Measurements from ENCODE around the gene C3.

Gene C3

GRCh38 chr19:6731822-6732221, 11.4 kb upstream of the C3 start:
- DNase-seq (ENCODE audit: low read depth in 1 of 2, low spot score in 1 of 2) = no peak

GRCh38 chr19:6730941-6731670, 10.7 kb upstream of the C3 start:
- DNase-seq (ENCODE audit: low read depth in 1 of 2, low spot score in 1 of 2) = no peak

GRCh38 chr19:6730153-6730804, 9.8 kb upstream of the C3 start:
- no peak for DNase-seq (ENCODE audit: low read depth in 1 of 2, low spot score in 1 of 2)

- no peak for DNase-seq (ENCODE audit: low read depth in 1 of 2, low spot score in 1 of 2)
Observed at GRCh38 chr19:6729573-6730152, 9.2 kb upstream of the C3 start.

- DNase-seq (ENCODE audit: low read depth in 1 of 2, low spot score in 1 of 2) = no peak
Observed at GRCh38 chr19:6728346-6728745, 7.9 kb upstream of the C3 start.

GRCh38 chr19:6725513-6726231, 5.2 kb upstream of the C3 start:
- DNase-seq (ENCODE audit: low read depth in 1 of 2, low spot score in 1 of 2) = no peak

GRCh38 chr19:6724631-6725492, 4.4 kb upstream of the C3 start:
- DNase-seq (ENCODE audit: low read depth in 1 of 2, low spot score in 1 of 2) = no peak

- DNase-seq (ENCODE audit: low read depth in 1 of 2, low spot score in 1 of 2) = no peak
Observed at GRCh38 chr19:6723738-6724137, 3.3 kb upstream of the C3 start.

- DNase-seq (ENCODE audit: low read depth in 1 of 2, low spot score in 1 of 2) = no peak
Observed at GRCh38 chr19:6723108-6723618, 2.7 kb upstream of the C3 start.

GRCh38 chr19:6721773-6722172, 1.3 kb upstream of the C3 start:
- no peak for DNase-seq (ENCODE audit: low read depth in 1 of 2, low spot score in 1 of 2)

GRCh38 chr19:6721138-6721474, 656 bp upstream of the C3 start:
- no peak for DNase-seq (ENCODE audit: low read depth in 1 of 2, low spot score in 1 of 2)

- DNase-seq (ENCODE audit: low read depth in 1 of 2, low spot score in 1 of 2) = no peak
Observed at GRCh38 chr19:6719992-6720368, 470 bp downstream of the C3 start.

- no peak for DNase-seq (ENCODE audit: low read depth in 1 of 2, low spot score in 1 of 2)
Observed at GRCh38 chr19:6719540-6719861, 949 bp downstream of the C3 start.

- DNase-seq (ENCODE audit: low read depth in 1 of 2, low spot score in 1 of 2) = no peak
Observed at GRCh38 chr19:6718741-6719539, 1.5 kb downstream of the C3 start.

GRCh38 chr19:6718111-6718740, 2.2 kb downstream of the C3 start:
- no peak for DNase-seq (ENCODE audit: low read depth in 1 of 2, low spot score in 1 of 2)

- DNase-seq (ENCODE audit: low read depth in 1 of 2, low spot score in 1 of 2) = no peak
Observed at GRCh38 chr19:6717441-6717971, 2.9 kb downstream of the C3 start.

GRCh38 chr19:6717036-6717435, 3.4 kb downstream of the C3 start:
- DNase-seq (ENCODE audit: low read depth in 1 of 2, low spot score in 1 of 2) = no peak

- no peak for DNase-seq (ENCODE audit: low read depth in 1 of 2, low spot score in 1 of 2)
Observed at GRCh38 chr19:6716610-6716970, 3.9 kb downstream of the C3 start.

GRCh38 chr19:6714749-6715555, 5.5 kb downstream of the C3 start:
- DNase-seq (ENCODE audit: low read depth in 1 of 2, low spot score in 1 of 2) = no peak
